ENCODE results near the gene EXOC8.

- no peak for TF ChIP-seq CTCF (IDR thresholded peaks at IDR 0.05; ENCODE audit: control extremely low read depth in 1 of 3, insufficient read depth in 1 of 3, low read depth in 1 of 3, low read length in 3 of 3)
- no peak for TF ChIP-seq YY1 (IDR thresholded peaks at IDR 0.05; ENCODE audit: low read depth, low read length)
These were observed 1.7 kb downstream of the EXOC8 start for GRCh38 chr1:231335663-231336602.
